GM12892 (cell line): ENCODE measurements around the gene ZNF440.

Experiments used
- POLR2A ChIP-seq: IDR thresholded peaks from 2 replicates; pipeline ENCODE4 v1.6.1; 2011; ENCODE audit warnings: low read depth, low read length, control low read depth
- POLR2AphosphoS5 ChIP-seq: IDR thresholded peaks from 2 replicates; pipeline ENCODE4 v1.6.1; 2011; ENCODE audit warnings: low read depth, low read length, control low read depth

DNA sequence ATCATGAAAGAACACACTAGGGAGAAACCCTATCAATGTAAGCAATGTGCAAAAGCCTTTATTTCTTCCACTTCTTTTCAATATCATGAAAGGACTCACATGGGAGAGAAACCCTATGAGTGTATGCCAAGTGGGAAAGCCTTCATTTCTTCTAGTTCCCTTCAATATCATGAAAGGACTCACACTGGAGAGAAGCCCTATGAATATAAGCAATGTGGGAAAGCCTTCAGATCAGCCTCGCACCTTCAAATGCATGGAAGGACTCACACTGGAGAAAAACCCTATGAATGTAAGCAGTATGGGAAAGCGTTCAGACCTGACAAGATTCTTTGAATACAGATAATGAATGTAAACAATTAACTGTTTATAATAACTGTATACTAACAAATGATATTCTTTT lies 19.5 kb downstream of the ZNF440 start:
- TF ChIP-seq POLR2A (no peak), POLR2AphosphoS5 (no peak)
